ENCODE results near the gene BNC2. TPM values are rescaled to one million over a fixed set of nuclear protein-coding genes. Genes with fewer than 3 reads are reported as not detected.

BNC2 gene
- total RNA-seq, 1 experiment from 2014 or later: 0.20 TPM

DNA sequence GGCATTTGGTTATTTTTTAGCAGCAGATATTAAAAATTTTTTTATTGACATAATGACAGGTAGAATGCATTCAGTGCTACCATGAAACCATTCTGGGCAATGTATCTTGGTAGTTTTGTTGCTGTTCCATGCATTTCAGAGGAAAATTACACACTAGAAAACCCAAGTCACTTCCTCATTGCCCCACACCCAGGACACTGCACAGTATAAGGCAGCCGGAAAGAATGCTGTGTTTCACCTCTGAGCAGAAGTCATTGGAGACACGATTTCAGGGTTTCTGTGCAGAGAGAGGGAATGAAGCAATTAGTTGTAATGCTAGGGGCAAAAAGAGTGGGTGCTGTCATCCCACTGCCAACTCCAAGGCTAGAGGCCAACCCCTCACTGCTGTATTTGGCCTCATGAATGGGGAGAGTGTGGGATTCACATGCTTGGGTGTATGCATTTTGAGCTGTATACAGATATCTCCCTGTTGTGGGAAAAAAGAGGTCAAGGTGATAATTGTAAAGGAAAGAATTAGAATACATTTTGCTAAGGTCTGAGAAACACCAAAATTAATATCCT is 290.5 kb downstream of the BNC2 start:
- H3K4me3 ChIP-seq (ENCODE audit: low read depth, low read length): no peak overlapping the region
- intact Hi-C loops (cut with micrococcal nuclease; ENCODE audit: unreplicated experiment): no loop called here
- no peaks in the 10 kb centered on the region for H3K4me1 Mint-ChIP-seq (ENCODE audit: low read depth, unreplicated experiment)
- CTCF ChIA-PET: no interaction called here
- peaks cover 2% of the 10 kb centered on the region for H3K27me3 Mint-ChIP-seq (ENCODE audit: insufficient read depth, unreplicated experiment)
- no peaks in the 10 kb centered on the region for H3K36me3 Mint-ChIP-seq (ENCODE audit: insufficient read depth, unreplicated experiment)
- H3K9me3 Mint-ChIP-seq (ENCODE audit: unreplicated experiment): no peaks in the 10 kb centered on the region
- TF ChIP-seq, protein P1, sequence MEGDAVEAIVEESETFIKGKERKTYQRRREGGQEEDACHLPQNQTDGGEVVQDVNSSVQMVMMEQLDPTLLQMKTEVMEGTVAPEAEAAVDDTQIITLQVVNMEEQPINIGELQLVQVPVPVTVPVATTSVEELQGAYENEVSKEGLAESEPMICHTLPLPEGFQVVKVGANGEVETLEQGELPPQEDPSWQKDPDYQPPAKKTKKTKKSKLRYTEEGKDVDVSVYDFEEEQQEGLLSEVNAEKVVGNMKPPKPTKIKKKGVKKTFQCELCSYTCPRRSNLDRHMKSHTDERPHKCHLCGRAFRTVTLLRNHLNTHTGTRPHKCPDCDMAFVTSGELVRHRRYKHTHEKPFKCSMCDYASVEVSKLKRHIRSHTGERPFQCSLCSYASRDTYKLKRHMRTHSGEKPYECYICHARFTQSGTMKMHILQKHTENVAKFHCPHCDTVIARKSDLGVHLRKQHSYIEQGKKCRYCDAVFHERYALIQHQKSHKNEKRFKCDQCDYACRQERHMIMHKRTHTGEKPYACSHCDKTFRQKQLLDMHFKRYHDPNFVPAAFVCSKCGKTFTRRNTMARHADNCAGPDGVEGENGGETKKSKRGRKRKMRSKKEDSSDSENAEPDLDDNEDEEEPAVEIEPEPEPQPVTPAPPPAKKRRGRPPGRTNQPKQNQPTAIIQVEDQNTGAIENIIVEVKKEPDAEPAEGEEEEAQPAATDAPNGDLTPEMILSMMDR (IDR thresholded peaks at IDR 0.05; ENCODE audit: insufficient read depth in 1 of 2, low read depth in 1 of 2, low read length in 1 of 2, severe bottlenecking in 1 of 2, unreplicated experiment in 1 of 2): no peak
- BruUV-seq (replicated peaks): no TSS peak
- H3K27ac Mint-ChIP-seq (ENCODE audit: unreplicated experiment): no peak overlapping the region
- H3K4me3 Mint-ChIP-seq (ENCODE audit: unreplicated experiment): no peak overlapping the region
- H3K27me3 ChIP-seq (replicated peaks; ENCODE audit: control insufficient read depth, insufficient read depth, low read length): no peaks in the 10 kb centered on the region
- POLR2A ChIA-PET: no interaction called here
- H3K4me1 ChIP-seq: no peaks in the 10 kb centered on the region
- no peaks in the 10 kb centered on the region for H3K9me3 ChIP-seq
- no peak for DNase-seq
- no peaks in the 10 kb centered on the region for H3K36me3 ChIP-seq (ENCODE audit: control insufficient read depth, insufficient read depth, low read length)

DNA sequence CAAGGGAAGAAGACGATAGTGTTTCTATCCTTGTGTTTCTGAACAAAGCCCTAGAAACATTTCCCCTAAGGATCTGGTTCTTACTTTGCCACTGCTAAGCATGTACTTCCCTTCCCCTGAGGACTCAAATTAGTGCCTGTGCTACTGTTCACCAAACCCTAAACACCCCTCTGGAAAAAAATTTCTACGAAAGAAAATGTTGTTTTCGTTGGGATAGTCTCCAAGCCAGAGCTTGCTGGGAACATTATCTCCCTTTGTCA is 294.6 kb downstream of the BNC2 start:
- Mint-ChIP-seq H3K27ac (ENCODE audit: unreplicated experiment) (no peak overlapping the region), H3K4me1 (ENCODE audit: low read depth, unreplicated experiment) (no peaks in the 10 kb centered on the region), H3K4me3 (ENCODE audit: unreplicated experiment) (no peak overlapping the region), H3K9me3 (ENCODE audit: unreplicated experiment) (no peaks in the 10 kb centered on the region), H3K27me3 (ENCODE audit: insufficient read depth, unreplicated experiment) (peaks cover 6% of the 10 kb centered on the region), H3K36me3 (ENCODE audit: insufficient read depth, unreplicated experiment) (no peaks in the 10 kb centered on the region)
- no TSS peak for BruUV-seq (replicated peaks)
- ChIA-PET POLR2A (no interaction called here), CTCF (no interaction called here)
- TF ChIP-seq, protein P1 (IDR thresholded peaks at IDR 0.05; ENCODE audit: insufficient read depth in 1 of 2, low read depth in 1 of 2, low read length in 1 of 2, severe bottlenecking in 1 of 2, unreplicated experiment in 1 of 2): no peak
- Histone ChIP-seq H3K4me1 (no peaks in the 10 kb centered on the region), H3K9me3 (no peaks in the 10 kb centered on the region), H3K4me3 (ENCODE audit: low read depth, low read length) (no peak overlapping the region), H3K27me3 (replicated peaks; ENCODE audit: control insufficient read depth, insufficient read depth, low read length) (no peaks in the 10 kb centered on the region), H3K36me3 (ENCODE audit: control insufficient read depth, insufficient read depth, low read length) (no peaks in the 10 kb centered on the region)
- no peak for DNase-seq
- intact Hi-C loops (cut with micrococcal nuclease; ENCODE audit: unreplicated experiment): no loop called here

DNA sequence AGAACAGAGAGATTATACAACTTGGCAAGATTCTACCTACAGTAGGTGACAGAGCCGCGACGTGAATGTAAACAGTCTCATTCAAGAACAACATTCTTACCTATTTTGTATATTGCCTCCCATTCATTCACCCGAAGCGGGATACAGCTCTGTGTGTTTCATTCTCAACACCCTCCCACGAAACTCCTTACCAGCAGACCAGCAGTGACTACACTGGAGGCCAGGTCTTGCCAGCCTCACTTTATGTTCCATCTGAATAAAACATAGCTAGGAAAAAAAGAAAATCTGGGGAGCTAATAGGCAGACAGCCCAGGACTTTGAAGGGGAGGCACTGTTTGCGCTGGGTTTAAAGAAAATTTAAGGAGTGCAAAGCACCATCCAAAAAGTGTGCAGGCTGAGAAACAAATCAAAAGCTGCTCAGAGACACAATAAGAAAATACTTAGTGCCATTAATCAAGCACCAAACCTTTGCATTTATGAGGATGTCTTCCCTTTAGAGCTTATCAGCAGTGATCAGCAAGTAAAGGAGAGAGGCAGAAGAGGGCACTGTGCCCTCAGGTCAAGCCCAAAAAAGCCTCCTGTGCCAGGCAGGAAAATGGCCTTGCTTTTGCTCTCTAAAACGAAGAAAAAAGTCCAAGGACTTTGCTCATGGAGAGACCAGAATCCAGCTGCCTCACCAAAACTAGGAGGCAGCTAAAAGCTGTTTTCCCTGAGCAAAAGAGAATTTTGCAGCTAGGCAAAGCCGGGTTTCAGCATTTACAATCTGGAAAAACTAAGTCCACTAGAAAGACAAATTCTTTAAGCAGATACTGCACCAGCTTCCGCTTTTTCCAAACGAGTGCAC is 295.1 kb downstream of the BNC2 start:
- no peak for DNase-seq
- no peak overlapping the region for H3K27ac Mint-ChIP-seq (ENCODE audit: unreplicated experiment)
- CTCF ChIA-PET: no interaction called here
- intact Hi-C loops (cut with micrococcal nuclease; ENCODE audit: unreplicated experiment): no loop called here
- no peaks in the 10 kb centered on the region for H3K4me1 Mint-ChIP-seq (ENCODE audit: low read depth, unreplicated experiment)
- no peaks in the 10 kb centered on the region for H3K4me1 ChIP-seq
- H3K4me3 Mint-ChIP-seq (ENCODE audit: unreplicated experiment): no peak overlapping the region
- no peaks in the 10 kb centered on the region for H3K9me3 ChIP-seq
- H3K9me3 Mint-ChIP-seq (ENCODE audit: unreplicated experiment): no peaks in the 10 kb centered on the region
- BruUV-seq (replicated peaks): no TSS peak
- POLR2A ChIA-PET: no interaction called here
- no peaks in the 10 kb centered on the region for H3K36me3 ChIP-seq (ENCODE audit: control insufficient read depth, insufficient read depth, low read length)
- no peak overlapping the region for H3K4me3 ChIP-seq (ENCODE audit: low read depth, low read length)
- H3K36me3 Mint-ChIP-seq (ENCODE audit: insufficient read depth, unreplicated experiment): no peaks in the 10 kb centered on the region
- TF ChIP-seq, protein P1 (IDR thresholded peaks at IDR 0.05; ENCODE audit: insufficient read depth in 1 of 2, low read depth in 1 of 2, low read length in 1 of 2, severe bottlenecking in 1 of 2, unreplicated experiment in 1 of 2): no peak
- peaks cover 6% of the 10 kb centered on the region for H3K27me3 Mint-ChIP-seq (ENCODE audit: insufficient read depth, unreplicated experiment)
- H3K27me3 ChIP-seq (replicated peaks; ENCODE audit: control insufficient read depth, insufficient read depth, low read length): no peaks in the 10 kb centered on the region

Measured in Caco-2 (cell line).